ENCODE measurements around the gene ACY1.

DNA sequence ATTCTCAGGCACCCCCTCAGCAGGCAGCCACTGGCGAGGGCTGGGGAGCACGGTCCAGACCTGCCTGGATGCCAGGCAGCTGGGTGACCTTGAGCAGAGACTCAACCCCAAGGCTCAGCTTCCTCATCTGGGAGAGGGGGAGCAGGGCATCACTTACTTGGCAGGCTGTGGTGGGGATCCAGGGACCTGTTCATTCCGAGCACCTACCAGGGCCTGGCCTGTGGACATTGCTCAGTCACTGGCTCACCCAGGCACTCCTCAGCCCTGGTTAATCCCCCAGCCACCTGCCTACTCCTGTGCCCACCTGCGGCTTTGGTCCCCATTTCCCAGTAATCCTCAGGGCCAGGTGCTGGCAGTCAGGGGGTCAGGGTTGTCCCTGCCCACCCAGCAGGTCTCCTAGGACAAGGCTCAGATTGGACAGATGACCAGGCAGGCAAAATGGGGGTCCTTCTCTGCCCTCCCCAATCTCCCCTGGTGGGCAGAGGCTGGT is 21.6 kb downstream of the ACY1 start:
- no peak for TF ChIP-seq CTCF (IDR thresholded peaks at IDR 0.05)
- no peak for TF ChIP-seq ZFX (IDR thresholded peaks at IDR 0.05; ENCODE audit: borderline replicate concordance)

Data from 22Rv1 (cell line).